ENCODE measurements around the gene MTR.
"Not testable (repeated sequence)": the region's sequence is repeated elsewhere in the genome, so short reads cannot be mapped to it uniquely, and the experiment has no call there.

The MTR gene

DNA sequence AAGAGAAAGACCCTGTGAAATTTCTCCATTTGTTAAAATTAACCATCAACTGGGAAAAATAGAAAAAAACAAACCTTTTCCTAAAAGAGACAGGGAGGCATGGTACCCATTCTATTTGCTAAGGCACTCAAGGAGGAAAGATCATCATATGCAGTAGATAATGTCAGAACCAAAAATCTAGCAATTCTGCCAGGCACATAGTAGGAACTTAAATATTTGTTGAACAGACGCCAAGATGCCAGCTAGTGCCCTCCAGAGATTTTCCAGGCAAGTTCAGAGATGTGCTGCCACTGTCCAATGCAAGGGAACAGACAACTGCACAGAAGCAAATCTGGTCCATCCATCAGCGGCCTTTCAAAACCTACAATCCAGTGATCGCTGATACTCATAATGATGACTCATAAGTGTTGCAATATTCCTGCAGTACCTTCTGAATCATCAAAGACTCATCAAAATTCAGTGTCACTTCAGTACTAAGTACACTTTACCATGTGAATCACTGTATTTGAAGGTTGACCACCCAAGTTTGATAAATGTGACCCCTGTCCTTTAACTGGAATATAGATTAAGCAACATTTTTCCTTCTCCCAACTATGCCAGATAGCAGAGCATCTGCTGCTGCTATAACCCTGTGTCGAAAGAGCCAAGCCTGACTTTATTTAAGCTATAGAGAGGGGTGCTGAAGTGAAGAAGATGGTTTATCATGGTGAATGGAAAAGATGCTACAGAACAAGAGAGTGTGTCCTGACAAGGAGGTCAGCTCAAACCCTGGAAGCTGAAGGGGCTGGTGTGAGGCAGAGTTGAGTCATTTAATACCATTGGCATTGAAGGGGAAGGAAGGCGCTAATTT is 110.0 kb downstream of the MTR start:
- no peak for DNase-seq (ENCODE audit: low read depth)

DNA sequence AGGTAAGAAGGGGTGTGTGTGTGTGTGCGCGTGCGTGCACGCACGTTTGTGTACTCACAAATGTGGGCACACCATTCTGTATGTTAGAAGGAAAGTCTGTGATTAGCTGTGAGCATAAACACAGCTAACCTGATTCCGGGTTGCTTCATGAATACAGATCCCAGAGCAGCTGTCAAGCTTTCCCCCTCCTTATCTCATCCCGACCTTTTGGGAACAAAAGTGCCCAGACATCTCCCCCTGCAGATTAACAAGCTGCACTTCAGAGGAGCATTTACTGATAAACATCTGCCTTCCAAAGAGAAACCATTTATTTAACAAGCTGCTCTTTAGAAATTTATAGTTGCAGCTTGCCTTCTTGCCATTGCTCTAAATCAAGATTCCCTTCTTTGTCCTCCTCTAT is 112.1 kb downstream of the MTR start:
- no peak for DNase-seq (ENCODE audit: low read depth)

DNA sequence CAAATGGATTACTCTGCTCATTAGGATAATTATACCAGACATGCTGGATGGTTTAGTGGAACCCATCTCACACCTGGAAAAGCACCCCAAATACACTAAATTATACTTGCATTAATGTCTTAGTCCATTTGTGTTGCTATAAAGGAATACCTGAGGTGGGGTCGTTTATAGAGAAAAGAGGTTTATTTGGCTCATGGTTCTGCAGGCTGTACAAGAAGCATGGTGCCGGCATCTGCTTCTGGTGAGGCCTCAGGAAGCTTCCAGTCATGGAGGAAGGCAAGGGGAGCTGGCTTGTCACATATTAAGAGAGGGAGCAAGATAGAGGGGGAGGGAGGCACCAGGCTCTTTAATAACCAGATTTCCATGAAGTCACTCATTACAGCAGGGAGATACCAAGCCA is 113.6 kb downstream of the MTR start:
- no peak for DNase-seq (ENCODE audit: low read depth)

DNA sequence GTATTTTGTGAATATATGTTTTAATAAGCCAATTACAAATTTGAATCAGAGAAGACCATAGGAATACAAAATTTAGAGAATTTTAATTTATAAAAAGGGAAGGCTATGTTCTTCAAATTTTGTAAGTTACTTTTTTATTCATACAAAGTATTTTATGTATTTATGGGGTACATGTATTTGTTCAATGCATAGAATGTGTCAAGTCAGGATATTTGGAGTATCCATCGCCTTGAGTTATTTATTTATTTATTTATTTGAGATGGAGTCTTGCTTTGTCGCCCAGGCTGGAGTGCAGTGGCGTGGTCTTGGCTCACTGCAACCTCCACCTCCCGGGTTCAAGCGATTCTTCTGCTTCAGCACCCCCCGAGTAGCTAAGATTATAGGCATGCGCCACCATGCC is 116.0 kb downstream of the MTR start:
- not testable (repeated sequence) for DNase-seq (ENCODE audit: low read depth)

DNA sequence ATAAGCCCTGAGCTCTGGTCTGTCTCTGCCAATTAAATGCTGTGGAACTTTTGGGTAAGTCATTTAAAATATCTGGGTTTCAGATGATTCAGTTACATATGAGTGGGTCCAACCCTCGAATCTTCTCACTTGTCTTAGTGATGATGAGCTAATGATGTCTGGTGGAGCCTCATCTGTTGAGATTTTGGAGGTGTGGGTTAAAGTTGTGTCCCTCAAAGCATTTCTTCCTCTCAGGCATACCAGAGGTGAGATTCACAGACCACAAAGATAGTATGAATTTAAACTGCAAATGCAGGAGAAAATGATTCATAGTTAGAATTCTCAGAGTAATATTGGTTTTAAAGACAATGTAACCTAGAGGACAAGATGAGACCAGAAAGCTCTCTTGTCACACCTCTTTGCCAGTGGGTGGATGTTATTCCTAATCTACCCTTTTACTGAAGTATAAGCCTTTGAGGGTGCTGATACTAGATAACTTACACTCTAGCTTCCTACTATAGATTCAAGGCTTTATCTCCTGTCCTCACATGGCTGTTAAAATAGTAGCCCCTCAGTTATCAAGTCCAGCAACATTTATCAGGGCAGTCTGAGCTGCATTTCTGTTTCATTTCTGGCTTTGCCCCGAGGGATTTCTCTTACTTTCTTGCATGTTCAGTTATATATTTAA is 118.4 kb downstream of the MTR start:
- DNase-seq (ENCODE audit: low read depth) = no peak

DNA sequence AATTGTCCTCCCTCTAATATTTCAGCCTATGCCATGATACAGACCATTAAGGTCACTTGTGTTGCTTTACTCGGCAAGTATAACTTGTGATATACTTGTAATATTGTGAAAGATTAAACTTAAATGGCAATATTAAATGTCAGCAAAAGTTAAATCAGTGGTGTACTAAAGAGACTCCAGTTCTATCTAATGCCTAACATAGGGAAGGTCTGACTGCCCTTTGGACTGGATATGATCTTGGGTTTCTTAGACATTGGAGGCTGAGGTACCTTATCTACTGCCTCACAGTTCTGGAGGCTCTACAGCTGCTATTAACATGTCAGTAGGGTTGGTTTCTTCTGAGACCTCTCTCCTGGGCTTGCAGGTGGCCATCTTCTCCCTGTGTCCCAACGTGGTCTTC is 119.3 kb downstream of the MTR start:
- DNase-seq (ENCODE audit: low read depth) = no peak

DNA sequence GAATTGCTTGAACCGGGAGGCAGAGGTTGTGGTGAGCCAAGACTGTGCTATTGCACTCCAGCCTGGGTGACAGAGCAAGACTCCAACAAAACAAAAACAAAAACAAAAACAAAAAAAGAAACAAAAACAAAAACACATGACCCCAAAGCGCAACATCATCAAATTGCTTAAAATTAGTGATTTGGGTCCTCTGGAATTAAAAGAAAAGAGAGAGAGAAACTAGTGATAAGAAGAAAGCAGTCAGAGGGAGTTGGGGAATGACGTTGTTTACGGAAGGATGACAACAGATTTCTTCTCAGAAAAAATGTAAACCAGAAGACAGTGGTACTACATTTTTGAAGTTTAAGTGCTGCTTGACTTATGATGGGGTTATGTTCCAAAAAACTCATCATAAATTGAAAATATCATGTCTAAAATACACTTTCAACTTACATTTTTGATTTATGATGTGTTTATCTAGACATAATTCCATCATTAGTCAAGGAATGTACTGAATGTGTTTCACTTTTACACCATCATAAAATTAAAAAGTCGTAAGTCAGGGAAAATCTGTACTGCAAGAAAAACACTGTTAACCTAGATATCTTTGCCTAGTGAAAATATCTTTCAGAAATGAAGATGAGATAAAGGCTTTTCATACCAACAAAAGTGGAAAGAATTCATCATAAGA is 121.2 kb downstream of the MTR start:
- no peak for DNase-seq (ENCODE audit: low read depth)

DNA sequence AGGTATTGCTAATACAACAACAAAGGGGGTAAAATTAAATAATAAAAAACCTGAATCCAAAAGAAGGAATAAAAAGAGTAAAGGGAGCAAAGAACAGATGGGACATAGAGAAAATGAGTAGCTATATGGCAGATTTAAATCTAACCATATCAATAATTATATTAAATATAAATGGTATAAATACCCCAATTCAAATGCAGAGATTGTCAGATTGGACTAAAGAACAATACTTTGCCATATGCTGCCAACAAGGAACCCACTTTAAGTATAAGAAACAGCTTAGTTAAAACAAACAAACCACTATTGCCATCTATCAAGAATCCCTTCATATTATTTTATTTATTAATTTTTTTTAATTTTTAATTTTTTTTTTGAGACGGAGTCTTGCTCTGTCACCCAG is 122.4 kb downstream of the MTR start:
- no peak for DNase-seq (ENCODE audit: low read depth)

DNA sequence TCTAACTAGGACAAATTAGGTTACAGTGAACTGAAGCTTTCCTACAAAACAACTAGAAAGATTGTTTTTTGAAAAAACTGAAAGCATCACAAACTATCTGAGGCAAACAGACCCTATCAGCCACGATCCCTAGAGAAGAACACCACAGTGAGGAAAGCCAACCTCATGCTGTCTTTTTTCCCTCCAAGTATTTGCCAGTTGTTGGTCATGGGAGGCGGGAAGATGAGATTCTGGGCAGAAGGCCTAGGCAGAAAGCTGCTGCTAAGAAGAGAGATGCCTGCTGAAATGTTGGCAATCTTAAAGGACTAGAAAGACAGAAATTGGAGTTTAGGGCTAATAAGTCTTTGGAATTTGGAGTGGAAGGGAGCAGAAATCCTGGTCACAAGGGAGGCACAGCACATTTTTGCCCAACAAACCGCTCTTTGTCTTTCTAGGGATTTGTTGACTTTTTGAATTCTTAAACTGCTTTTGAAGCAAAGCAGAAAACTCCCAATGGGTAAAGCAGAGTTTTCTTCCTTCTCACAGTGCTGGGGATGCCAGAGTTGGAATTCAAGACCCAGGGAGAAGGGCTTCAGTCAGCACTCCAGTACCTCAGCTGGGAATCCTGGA is 125.3 kb downstream of the MTR start:
- no peak for DNase-seq (ENCODE audit: low read depth)

DNA sequence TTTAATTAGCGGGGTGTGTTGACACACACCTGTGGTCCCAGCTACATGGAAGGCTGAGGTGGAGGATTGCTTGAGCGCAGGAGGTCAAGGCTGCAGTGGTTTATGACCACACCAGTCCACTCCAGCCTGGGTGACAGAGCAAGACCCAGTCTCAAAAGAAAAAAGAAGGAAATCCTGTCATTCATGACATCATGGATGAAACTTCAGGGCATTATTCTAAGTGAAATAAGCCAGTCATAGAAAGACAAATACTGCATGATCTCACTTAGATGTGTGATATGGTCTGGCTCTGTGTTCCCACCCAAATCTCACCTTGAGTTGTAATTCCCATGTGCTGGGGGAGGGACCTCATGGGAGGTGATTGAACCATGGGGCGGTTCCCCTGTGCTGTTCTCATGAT is 126.5 kb downstream of the MTR start:
- no peak for DNase-seq (ENCODE audit: low read depth)

DNA sequence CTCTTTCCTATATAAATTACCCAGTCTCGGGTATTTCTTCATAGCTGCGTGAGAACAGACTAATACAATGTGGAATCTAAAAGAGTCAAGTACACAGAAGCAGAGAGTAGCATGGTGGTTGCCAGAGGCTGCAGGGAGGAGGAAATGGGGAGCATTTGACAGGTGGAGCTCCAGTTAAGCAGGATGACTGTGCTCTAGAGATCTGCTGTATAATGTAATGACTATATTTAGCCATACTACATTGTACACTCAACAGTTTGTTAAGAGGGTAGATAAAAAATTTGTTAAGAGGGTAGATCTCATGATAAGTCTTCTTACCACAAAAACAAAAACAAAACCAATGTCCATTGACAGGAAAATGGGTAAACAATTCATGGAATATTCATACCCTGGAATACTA is 127.1 kb downstream of the MTR start:
- no peak for DNase-seq (ENCODE audit: low read depth)

DNA sequence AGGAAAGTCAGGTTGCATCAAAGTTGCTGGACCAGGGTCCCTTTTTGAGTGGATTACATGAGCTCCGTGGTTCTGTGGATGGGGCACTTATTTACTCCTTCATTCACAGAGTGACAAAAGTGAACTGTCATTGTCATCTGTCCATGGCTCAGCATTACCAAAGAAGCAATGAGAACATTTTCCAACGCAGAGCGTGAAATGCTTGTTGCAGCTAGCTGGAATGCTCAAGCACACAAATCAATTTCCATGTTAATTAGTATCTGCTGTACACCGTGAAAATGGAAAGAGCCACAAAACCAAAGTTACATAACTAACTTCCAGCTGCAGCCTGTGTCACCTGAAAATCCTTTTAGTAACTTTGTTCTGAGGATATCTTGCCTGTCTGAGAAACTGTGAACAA is 130.3 kb downstream of the MTR start:
- no peak for DNase-seq (ENCODE audit: low read depth)

DNA sequence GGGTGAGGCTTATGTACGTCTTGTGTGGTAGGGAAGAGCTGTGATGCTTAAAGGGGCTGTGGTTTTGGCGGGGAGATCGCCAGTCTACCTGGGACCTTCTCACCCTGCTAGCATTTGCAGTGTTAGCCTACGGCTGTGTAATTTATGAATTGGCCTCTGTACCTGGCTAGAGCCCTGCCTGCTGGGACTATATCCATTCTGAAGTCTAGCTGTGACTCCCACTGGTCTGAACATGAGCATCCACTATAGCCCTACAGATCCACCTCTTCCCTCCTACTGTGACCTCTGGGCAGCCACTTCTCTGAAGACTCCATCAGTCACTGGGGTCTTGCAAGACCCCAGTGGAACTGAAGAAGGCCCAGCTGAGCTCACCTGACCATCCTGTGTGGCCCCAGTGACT is 135.4 kb downstream of the MTR start:
- DNase-seq (ENCODE audit: low read depth) = no peak

DNA sequence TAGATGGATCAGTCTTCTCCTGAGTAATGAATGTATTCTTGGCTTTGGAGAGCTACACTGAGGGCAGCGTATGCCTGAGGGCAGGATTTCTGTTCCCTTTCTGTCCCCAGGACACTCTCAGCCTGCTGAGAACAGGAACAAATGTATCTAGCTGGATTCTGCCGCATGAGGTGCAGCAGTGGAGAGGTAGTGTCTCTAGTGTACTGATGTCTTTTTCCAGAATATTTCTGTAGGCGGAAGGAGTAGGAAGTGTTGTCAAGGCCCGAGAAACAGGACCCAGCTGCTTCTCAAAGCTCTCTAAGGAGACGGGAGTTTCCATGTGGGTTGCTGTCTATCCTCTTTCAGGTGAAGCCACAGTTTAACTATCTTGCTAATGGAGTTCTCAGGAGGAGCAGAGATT is 143.7 kb downstream of the MTR start:
- no peak for DNase-seq (ENCODE audit: low read depth)

DNA sequence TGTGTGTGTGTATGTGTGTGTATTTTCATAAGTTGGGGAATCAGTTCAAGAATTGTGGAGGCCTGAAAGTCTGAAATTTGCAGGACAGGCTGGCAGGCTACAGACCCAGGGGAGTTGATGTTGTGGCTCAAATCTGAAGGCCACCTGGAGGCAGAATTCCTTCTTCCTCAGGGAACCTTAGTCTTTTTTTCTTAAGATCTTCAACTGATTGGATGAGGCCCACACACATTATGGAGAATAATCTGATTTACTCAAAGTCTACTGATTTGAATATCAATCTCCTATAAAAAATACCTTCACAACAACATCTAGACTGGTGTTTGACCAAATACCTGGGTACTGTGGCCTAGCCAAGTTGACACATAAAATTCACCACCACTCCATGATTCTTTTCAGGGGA is 147.3 kb downstream of the MTR start:
- DNase-seq (ENCODE audit: low read depth) = no peak

DNA sequence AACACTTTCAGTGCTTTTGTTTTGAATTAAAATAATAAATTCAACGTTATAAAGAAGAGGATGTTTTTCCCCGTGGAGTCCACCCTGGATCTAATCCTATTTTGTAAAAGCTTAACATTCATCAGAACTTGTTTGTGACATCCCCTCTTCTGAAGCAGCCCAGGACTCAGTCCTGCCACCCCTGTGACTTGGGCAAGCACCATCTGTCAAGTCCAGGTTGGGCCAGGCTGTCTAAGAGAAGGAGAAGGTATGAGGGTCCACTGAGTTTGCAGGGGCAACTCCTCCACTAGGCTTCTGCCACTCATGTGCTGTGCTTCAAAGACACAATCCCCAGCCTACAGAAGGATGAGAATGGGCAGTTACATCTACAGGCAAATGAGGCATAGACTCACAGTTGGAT is 149.5 kb downstream of the MTR start:
- DNase-seq (ENCODE audit: low read depth) = no peak

DNA sequence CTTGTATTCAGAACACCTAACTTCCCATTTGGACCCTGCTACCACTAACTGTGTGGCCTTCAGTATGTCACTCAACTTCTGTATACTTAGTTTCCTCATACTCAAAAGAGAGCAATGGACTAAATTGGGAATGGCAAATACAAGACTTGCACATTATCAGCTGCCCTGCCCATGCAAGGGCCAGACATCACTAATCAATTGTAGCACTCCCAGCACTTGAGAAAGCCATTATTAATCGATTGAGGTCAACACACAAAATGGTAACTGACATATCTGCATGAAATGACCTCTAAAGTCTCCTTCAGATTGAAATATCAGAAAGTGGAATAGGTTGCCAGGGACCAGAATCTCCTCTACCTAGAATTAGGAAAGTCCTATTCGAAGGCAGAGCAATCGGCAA is 149.9 kb downstream of the MTR start:
- no peak for DNase-seq (ENCODE audit: low read depth)

DNA sequence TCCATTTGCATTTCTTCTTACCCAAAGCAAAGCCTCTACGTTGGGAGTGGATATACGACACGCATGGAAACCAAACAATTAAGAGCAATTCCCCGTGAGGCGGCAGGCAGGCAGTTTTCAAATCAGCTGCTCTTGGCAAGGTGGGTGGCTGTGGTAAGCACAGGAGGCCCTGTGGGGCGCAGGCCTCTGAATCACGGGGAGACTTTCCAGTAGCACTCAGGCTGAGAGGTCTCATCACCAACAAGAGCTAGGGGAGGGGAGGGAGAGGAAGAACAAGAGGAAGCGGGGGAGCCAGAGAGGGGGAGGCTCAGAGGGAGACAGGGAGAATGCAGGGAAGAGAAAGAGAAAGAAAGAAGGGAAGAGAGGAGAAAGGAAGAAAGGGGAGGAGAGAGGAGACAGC is 152.7 kb downstream of the MTR start:
- no peak for DNase-seq (ENCODE audit: low read depth)

DNA sequence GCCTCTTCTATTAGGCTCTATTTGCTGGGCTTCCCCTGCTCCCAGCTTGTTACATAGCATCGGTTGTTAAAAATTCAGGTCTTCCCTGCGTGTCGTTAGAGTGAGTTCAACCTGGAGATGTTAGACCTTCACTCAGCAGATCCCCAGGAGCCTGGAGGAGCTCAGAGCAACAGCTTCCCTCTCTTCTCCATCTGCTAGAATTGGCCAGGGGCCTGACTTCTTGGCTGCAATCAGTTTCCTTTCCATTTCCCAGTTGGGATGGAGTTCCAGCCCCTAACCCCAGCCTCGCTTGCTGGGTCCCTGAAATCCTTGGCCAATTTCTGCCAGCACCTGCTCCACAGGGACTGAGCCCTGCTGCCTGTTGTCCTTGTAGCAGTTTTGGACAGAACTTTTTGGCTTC is 153.3 kb downstream of the MTR start:
- DNase-seq (ENCODE audit: low read depth) = no peak

DNA sequence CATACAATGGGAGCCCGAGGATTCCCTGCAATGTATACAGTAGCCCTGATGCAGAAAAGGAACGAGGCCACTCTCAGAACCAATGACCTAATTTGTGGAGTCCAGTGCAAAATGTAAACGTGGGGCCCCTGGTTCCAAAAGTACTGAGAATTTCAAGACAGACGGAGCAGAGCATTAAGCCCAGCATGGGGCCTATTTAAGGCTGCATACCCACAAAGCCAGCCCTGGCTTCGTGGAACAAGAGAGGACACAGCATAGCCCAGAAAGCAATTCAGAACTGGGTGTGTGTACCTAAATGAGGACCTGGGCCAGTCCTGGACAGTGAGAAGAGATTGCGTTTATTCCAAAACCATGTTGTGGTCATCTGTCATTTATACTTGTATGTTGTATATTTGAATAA is 153.9 kb downstream of the MTR start:
- DNase-seq (ENCODE audit: low read depth) = no peak

DNA sequence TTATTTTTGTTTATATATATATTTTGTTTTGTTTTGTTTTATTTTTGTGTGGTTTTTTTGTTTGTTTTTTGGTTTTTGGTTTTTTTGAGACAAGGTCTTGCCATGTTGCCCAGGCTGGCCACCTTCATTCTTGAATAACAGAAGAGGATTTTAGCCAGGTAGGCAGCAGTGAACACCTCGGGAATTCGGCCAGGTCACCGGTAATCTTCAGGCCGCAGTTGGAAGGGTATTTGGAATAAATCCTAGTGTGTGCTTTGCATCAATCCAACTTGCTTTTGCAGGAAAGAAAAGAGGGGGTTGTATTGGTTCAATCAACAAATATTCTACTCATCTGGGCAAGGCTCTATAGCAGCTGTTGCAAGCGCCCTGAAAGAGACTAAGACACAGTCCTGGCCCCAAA is 155.3 kb downstream of the MTR start:
- DNase-seq (ENCODE audit: low read depth) = no peak

DNA sequence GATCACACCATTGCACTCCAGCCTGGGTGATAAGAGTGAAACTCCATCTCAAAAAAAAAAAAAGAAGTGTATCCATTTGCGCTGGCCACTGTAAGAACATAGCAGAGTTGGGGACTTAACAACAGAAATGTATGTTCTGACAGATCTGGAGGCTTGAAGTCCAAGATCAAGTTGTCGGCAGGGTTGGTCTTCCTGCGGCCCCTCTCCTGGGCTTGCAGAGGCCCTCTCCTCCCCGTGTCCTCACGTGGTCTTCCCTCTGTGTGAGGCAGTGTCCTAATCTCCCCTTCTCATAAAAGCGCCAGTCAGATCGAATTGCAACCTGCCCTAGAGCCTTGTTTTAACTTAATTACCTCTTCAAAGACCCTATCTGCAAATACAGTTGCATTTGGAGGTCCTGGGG is 156.6 kb downstream of the MTR start:
- DNase-seq (ENCODE audit: low read depth) = no peak
